Uterus (tissue), 4 donors: Measurements from ENCODE around the gene SH3YL1. TPM values are rescaled to one million over a fixed set of nuclear protein-coding genes. Genes with fewer than 3 reads are reported as not detected.
A peak's percentile ranks its signal among the peaks of the same experiment; 100 is the strongest.

Experiments
- DNase-seq, 2 donors: peaks; one replicate each; pipeline ENCODE4 v3.0.0-alpha.2; 2019 to 2020
- H3K27ac ChIP-seq, 2 donors: fragments of 200-600 bp; sonication (generic); 1 replicate in 1 of 2; 2 replicates in 1 of 2; pipeline ENCODE4 v1.5.1; 2016 to 2018
- H3K27me3 ChIP-seq, 2 donors: fragments of 200-600 bp; sonication (generic); one replicate each; pipeline ENCODE4 v1.5.1; 2018 to 2019; ENCODE audit warnings: control low read depth in 1 of 2
- H3K36me3 ChIP-seq, 2 donors: fragments of 200-600 bp; sonication (generic); one replicate each; pipeline ENCODE4 v1.5.1; 2019; ENCODE audit warnings: control low read depth in 1 of 2
- H3K4me1 ChIP-seq, 2 donors: fragments of 200-600 bp; sonication (generic); one replicate each; pipeline ENCODE4 v1.5.1; 2018 to 2019; ENCODE audit warnings: control low read depth in 1 of 2
- H3K4me3 ChIP-seq, 2 donors: fragments of 200-600 bp; sonication (generic); 1 replicate in 1 of 2; 2 replicates in 1 of 2; pipeline ENCODE4 v1.5.1; 2018 to 2019; ENCODE audit warnings: mild to moderate bottlenecking in 1 of 2
- H3K9me3 ChIP-seq, 2 donors: fragments of 200-600 bp; sonication (generic); one replicate each; pipeline ENCODE4 v1.5.1; 2019; ENCODE audit warnings: control low read depth in 1 of 2
- CTCF ChIP-seq, 4 experiments: fragments of 200-600 bp in 2 of 4; fragments of 450-650 bp in 2 of 4; sonication (generic) in 2 of 4; IDR thresholded peaks; one replicate each; pipeline ENCODE4 v1.5.1; 2016 to 2019; ENCODE audit warnings: antibody characterized with exemption in 4 of 4, mild to moderate bottlenecking in 2 of 4, moderate library complexity in 1 of 4
- POLR2A ChIP-seq, 2 donors: fragments of 450-650 bp; IDR thresholded peaks; one replicate each; pipeline ENCODE4 v1.6.1; 2016; ENCODE audit warnings: antibody characterized with exemption in 2 of 2, mild to moderate bottlenecking in 1 of 2, moderate library complexity in 1 of 2
- intact Hi-C: fragments of 100-400 bp; cut with DNase I; formaldehyde crosslinking; loops from one replicate; pipeline ENCODE4 v1.15.1; 2023; ENCODE audit warnings: low total_unique reads
- total RNA-seq, 4 donors: library from RNA; depleted of rRNA in 3 of 4; stranded (reverse); fragments of >200 nt in 3 of 4; gene quantifications; one replicate each; pipeline versions ENCODE4 v1.1.0 to v1.2.4, GENCODE V29; 2014 to 2023
- donor health status: DM: yes; HTN: yes; CAD: no.

Gene SH3YL1
- total RNA-seq, 4 donors from 2014 or later = 6.9 to 113 (median 55.5) TPM

GRCh38 chr2:305366-305765 is 41.5 kb upstream of the SH3YL1 start:
- H3K4me3 ChIP-seq = no peak overlapping the region

GRCh38 chr2:296354-296753 is 32.5 kb upstream of the SH3YL1 start:
- H3K27ac ChIP-seq = no peak overlapping the region
- H3K9me3 ChIP-seq = no peaks in the 10 kb centered on the region
- no peak for DNase-seq
- H3K36me3 ChIP-seq = no peaks in the 10 kb centered on the region
- intact Hi-C loops = no loop called here
- H3K4me1 ChIP-seq = no peaks in the 10 kb centered on the region
- no peak for TF ChIP-seq CTCF (IDR thresholded peaks at IDR 0.05)
- TF ChIP-seq POLR2A (IDR thresholded peaks at IDR 0.05) = no peak
- no peaks in the 10 kb centered on the region for H3K27me3 ChIP-seq
- no peak overlapping the region for H3K4me3 ChIP-seq

More at GRCh38 chr2:305366-305765, 41.5 kb upstream of the SH3YL1 start:
- Histone ChIP-seq H3K36me3 (no peaks in the 10 kb centered on the region), H3K4me1 (no peaks in the 10 kb centered on the region), H3K27ac (no peak overlapping the region), H3K27me3 (no peaks in the 10 kb centered on the region), H3K9me3 (peaks cover 0 to 3% of the 10 kb centered on the region in 2 donors)
- intact Hi-C loops = no loop called here
- no peak for DNase-seq
- no peak for TF ChIP-seq CTCF (IDR thresholded peaks at IDR 0.05)
- no peak for TF ChIP-seq POLR2A (IDR thresholded peaks at IDR 0.05)

- Histone ChIP-seq H3K4me1 (no peaks in the 10 kb centered on the region), H3K27ac (no peak overlapping the region), H3K4me3 (no peak overlapping the region), H3K9me3 (no peaks in the 10 kb centered on the region), H3K27me3 (no peaks in the 10 kb centered on the region), H3K36me3 (no peaks in the 10 kb centered on the region)
- TF ChIP-seq CTCF (IDR thresholded peaks at IDR 0.05) (no peak), POLR2A (IDR thresholded peaks at IDR 0.05) (no peak)
- intact Hi-C loops = no loop called here
- DNase-seq = no peak
Measured at GRCh38 chr2:295090-295489, 31.3 kb upstream of the SH3YL1 start.

GRCh38 chr2:290090-290722 is 26.4 kb upstream of the SH3YL1 start:
- intact Hi-C loops = no loop called here
- Histone ChIP-seq H3K27me3 (no peaks in the 10 kb centered on the region), H3K4me3 (peak overlapping the region; percentile 32 to 73), H3K4me1 (peaks cover 0 to 12% of the 10 kb centered on the region in 2 donors), H3K36me3 (no peaks in the 10 kb centered on the region), H3K9me3 (no peaks in the 10 kb centered on the region), H3K27ac (peak overlapping the region; percentile 73 to 95)
- TF ChIP-seq CTCF (IDR thresholded peaks at IDR 0.05) = peak; percentile 77 to 80 (median 80)
- TF ChIP-seq POLR2A (IDR thresholded peaks at IDR 0.05) = no peak
- peak; percentile 81 to 85 for DNase-seq

- peak; percentile 46 to 57 for DNase-seq
- H3K27me3 ChIP-seq = no peaks in the 10 kb centered on the region
- TF ChIP-seq CTCF (IDR thresholded peaks at IDR 0.05) = no peak
- TF ChIP-seq POLR2A (IDR thresholded peaks at IDR 0.05) = no peak
- H3K4me3 ChIP-seq = peak overlapping the region; percentile 32 to 73
- H3K9me3 ChIP-seq = no peaks in the 10 kb centered on the region
- H3K27ac ChIP-seq = peak overlapping the region; percentile 73 to 95
- H3K4me1 ChIP-seq = peaks cover 0 to 12% of the 10 kb centered on the region in 2 donors
- intact Hi-C loops = no loop called here
- H3K36me3 ChIP-seq = no peaks in the 10 kb centered on the region
Measured at GRCh38 chr2:289362-290089, 25.7 kb upstream of the SH3YL1 start.
